Right hindlimb (tissue), 1 donor: ENCODE results near the gene PXYLP1.

ENCODE experiments used
- DNase-seq: peaks from one replicate; pipeline ENCODE4 v3.0.0-alpha.2; 2018

Gene PXYLP1

GRCh38 chr3:141253326-141253725 lies 21.7 kb downstream of the PXYLP1 start:
- DNase-seq, result no peak

GRCh38 chr3:141253811-141254210 lies 22.2 kb downstream of the PXYLP1 start:
- no peak for DNase-seq

GRCh38 chr3:141255137-141255845 lies 23.7 kb downstream of the PXYLP1 start:
- DNase-seq, result no peak

GRCh38 chr3:141255846-141256261 lies 24.2 kb downstream of the PXYLP1 start:
- DNase-seq, result peak; percentile 60

GRCh38 chr3:141256820-141257219 lies 25.2 kb downstream of the PXYLP1 start:
- DNase-seq, result no peak

GRCh38 chr3:141257961-141258360 lies 26.3 kb downstream of the PXYLP1 start:
- no peak for DNase-seq

- DNase-seq, result no peak
Measured at GRCh38 chr3:141258973-141259372, 27.3 kb downstream of the PXYLP1 start.

GRCh38 chr3:141259821-141260629 lies 28.4 kb downstream of the PXYLP1 start:
- no peak for DNase-seq

GRCh38 chr3:141260630-141260927 lies 29.0 kb downstream of the PXYLP1 start:
- no peak for DNase-seq

- DNase-seq, result no peak
Measured at GRCh38 chr3:141261472-141262307, 30.1 kb downstream of the PXYLP1 start.

- DNase-seq, result no peak
Measured at GRCh38 chr3:141262308-141262705, 30.7 kb downstream of the PXYLP1 start.

- no peak for DNase-seq
Measured at GRCh38 chr3:141266186-141266585, 34.6 kb downstream of the PXYLP1 start.

GRCh38 chr3:141266797-141267555 lies 35.4 kb downstream of the PXYLP1 start:
- DNase-seq, result no peak

- DNase-seq, result no peak
Measured at GRCh38 chr3:141267629-141268028, 36.0 kb downstream of the PXYLP1 start.

GRCh38 chr3:141268306-141268705 lies 36.7 kb downstream of the PXYLP1 start:
- DNase-seq, result no peak

GRCh38 chr3:141268791-141269190 lies 37.2 kb downstream of the PXYLP1 start:
- DNase-seq, result no peak

GRCh38 chr3:141269961-141270360 lies 38.3 kb downstream of the PXYLP1 start:
- DNase-seq, result no peak

GRCh38 chr3:141271279-141272030 lies 39.8 kb downstream of the PXYLP1 start:
- no peak for DNase-seq

GRCh38 chr3:141272906-141273662 lies 41.5 kb downstream of the PXYLP1 start:
- no peak for DNase-seq

GRCh38 chr3:141273700-141274410 lies 42.2 kb downstream of the PXYLP1 start:
- DNase-seq, result no peak
